Measurements from ENCODE around the gene ZNF460. TPM values are rescaled to one million over a fixed set of nuclear protein-coding genes. Genes with fewer than 3 reads are reported as not detected.

ZNF460 gene
- total and polyA plus RNA-seq, 10 of the 15 experiments (the other 5 are each of a cell fraction or from before 2014, with no cell fraction given) = 0.15 to 43.0 (median 8.7) TPM

DNA sequence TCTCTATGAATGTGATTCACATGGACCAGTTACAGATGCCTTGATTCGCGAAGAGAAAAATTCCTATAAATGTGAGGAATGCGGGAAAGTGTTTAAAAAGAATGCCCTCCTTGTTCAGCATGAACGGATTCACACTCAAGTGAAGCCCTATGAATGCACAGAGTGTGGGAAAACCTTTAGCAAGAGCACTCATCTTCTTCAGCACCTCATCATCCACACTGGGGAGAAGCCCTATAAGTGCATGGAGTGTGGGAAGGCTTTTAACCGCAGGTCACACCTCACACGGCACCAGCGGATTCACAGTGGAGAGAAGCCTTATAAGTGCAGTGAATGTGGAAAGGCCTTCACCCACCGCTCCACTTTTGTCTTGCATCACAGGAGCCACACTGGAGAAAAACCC, 47.7 kb downstream of the ZNF460 start (continued):
- no peak for TF ChIP-seq NKRF (conservative IDR thresholded peaks at IDR 0.05)

DNA sequence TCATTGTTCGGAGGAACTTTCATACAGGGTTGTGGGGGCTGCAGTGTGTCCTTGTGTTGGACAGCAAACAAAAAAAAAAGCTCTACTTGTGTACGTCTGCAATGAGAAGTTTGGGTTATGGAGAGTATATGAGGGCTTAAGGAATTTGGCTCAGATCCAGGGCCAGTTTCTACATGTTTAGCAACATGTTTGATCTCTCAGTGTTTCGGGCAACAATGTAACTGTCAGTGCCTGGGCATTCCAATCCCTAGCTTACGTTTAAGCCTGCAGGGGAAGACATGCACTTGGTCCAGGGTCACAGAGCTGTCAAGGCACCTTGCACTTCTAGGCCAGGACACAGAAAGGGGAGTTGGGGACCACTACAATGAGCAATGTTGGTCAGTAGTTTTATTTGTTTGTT, 53.9 kb downstream of the ZNF460 start:
- no peaks in the 10 kb centered on the region; a peak in 1 of 4 replicates for H3K36me3 ChIP-seq (ENCODE audit: control insufficient read depth in 2 of 2, insufficient read depth in 2 of 2, low read length in 1 of 2)
- BruUV-seq (replicated peaks) = no TSS peak
- H3K27ac ChIP-seq (ENCODE audit: control insufficient read depth, insufficient read depth) = no peak overlapping the region
- SMC1A ChIA-PET (ENCODE audit: uncharacterized antibody, unreplicated experiment) = interaction anchor here (1.2 to 1.4 kb wide), 2 partner anchors 17 to 56 kb away, joined by 3 read pairs; partner anchors contain the start of genes ZNF304 and ZNF548
- H3K4me3 ChIP-seq = no peak overlapping the region
- FAIRE-seq (no peak), ATAC-seq (no peak), DNase-seq (ENCODE audit: low read depth, low spot score) (no peak)
- H3K4me1 ChIP-seq (ENCODE audit: control insufficient read depth, insufficient read depth, low read length) = no peaks in the 10 kb centered on the region
- H3K27me3 ChIP-seq (replicated peaks in 1 of 2; ENCODE audit: control insufficient read depth in 2 of 2, insufficient read depth in 2 of 2, low read length in 1 of 2) = no peaks in the 10 kb centered on the region
- RAD21 ChIA-PET (ENCODE audit: unreplicated experiment) = no interaction called here
- 100% methylated on average over 4 of the region's 4 CpGs for WGBS (ENCODE audit: insufficient coverage, insufficient replicate concordance, low lambda C conversion rate, missing lambda C conversion rate)
- H3K9me3 ChIP-seq (replicated peaks; ENCODE audit: control insufficient read depth, insufficient read depth, low read length) = no peaks in the 10 kb centered on the region; the same call in 2 of the 3 replicates
- no peak overlapping the region for H2AFZ ChIP-seq (ENCODE audit: control insufficient read depth, low read depth, low read length)
- H3K9ac ChIP-seq (ENCODE audit: control insufficient read depth, insufficient read depth, low read length) = no peak overlapping the region
- H3K4me2 ChIP-seq (ENCODE audit: control insufficient read depth, insufficient read depth) = no peak overlapping the region
- no peaks in the 10 kb centered on the region for H4K20me1 ChIP-seq (ENCODE audit: control insufficient read depth, insufficient read depth)
- intact Hi-C loops (cut with micrococcal nuclease; ENCODE audit: unreplicated experiment) = no loop called here
- CTCF ChIA-PET = interaction anchor here (1.3 kb wide), 1 partner anchor 10 kb away, joined by 4 read pairs; no protein-coding TSS in a partner anchor
- in situ Hi-C loops (cut with MboI) = no loop called here
- POLR2A ChIA-PET = no interaction called here
- H3K79me2 ChIP-seq (ENCODE audit: control insufficient read depth, insufficient read depth, low read length) = no peaks in the 10 kb centered on the region
- TF ChIP-seq, protein P1, sequence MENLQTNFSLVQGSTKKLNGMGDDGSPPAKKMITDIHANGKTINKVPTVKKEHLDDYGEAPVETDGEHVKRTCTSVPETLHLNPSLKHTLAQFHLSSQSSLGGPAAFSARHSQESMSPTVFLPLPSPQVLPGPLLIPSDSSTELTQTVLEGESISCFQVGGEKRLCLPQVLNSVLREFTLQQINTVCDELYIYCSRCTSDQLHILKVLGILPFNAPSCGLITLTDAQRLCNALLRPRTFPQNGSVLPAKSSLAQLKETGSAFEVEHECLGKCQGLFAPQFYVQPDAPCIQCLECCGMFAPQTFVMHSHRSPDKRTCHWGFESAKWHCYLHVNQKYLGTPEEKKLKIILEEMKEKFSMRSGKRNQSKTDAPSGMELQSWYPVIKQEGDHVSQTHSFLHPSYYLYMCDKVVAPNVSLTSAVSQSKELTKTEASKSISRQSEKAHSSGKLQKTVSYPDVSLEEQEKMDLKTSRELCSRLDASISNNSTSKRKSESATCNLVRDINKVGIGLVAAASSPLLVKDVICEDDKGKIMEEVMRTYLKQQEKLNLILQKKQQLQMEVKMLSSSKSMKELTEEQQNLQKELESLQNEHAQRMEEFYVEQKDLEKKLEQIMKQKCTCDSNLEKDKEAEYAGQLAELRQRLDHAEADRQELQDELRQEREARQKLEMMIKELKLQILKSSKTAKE (IDR thresholded peaks at IDR 0.05; ENCODE audit: low read depth, poor library complexity, severe bottlenecking) = no peak
- TF ChIP-seq MTA2 (IDR thresholded peaks at IDR 0.05; ENCODE audit: low read depth) (no peak), RCOR1 (conservative IDR thresholded peaks at IDR 0.05; ENCODE audit: low read depth, low read length) (no peak), IRF3 (IDR thresholded peaks at IDR 0.05) (no peak), EP300 (IDR thresholded peaks at IDR 0.05; ENCODE audit: borderline replicate concordance in 1 of 2, control insufficient read depth in 1 of 2, low read depth in 2 of 2, low read length in 2 of 2) (no peak), RAD51 (IDR thresholded peaks at IDR 0.05) (no peak), IRF4 (IDR thresholded peaks at IDR 0.05; ENCODE audit: low read depth, low read length) (no peak), HDAC6 (IDR thresholded peaks at IDR 0.05; ENCODE audit: unreplicated experiment) (no peak), YY1 (IDR thresholded peaks at IDR 0.05; ENCODE audit: low read depth, low read length) (no peak), KAT2A (conservative IDR thresholded peaks at IDR 0.05; ENCODE audit: control insufficient read depth, low read depth, low read length) (no peak), SUPT20H (IDR thresholded peaks at IDR 0.05; ENCODE audit: borderline replicate concordance, control insufficient read depth, low read depth, low read length) (no peak), MXI1 (IDR thresholded peaks at IDR 0.05; ENCODE audit: low read depth, low read length) (no peak), RELA (IDR thresholded peaks at IDR 0.05; ENCODE audit: borderline replicate concordance, partially characterized antibody) (no peak), PBX3 (IDR thresholded peaks at IDR 0.05; ENCODE audit: insufficient replicate concordance, low read depth, low read length) (no peak)
